Calu3 (cell line): ENCODE data around the gene UNC45A. TPM values are rescaled to one million over a fixed set of nuclear protein-coding genes. Genes with fewer than 3 reads are reported as not detected.

Experiments
- BruUV-seq: library from RNA; stranded (reverse); fragments of 400-500 nt; replicated peaks from 2 replicates; lab custom pipeline; 2021; lab: Mats Ljungman, UMichigan
- CTCF ChIA-PET: fragments of 300-600 bp; sonication (Branson Sonifier 250); formaldehyde crosslinking; loops from one replicate; lab custom pipeline; 2022; ENCODE audit warnings: antibody characterized with exemption; lab: Charles Lee
- DNase-seq: peaks from one replicate; pipeline ENCODE4 v3.0.0; 2022
- H3K27ac Mint-ChIP-seq: one replicate; pipeline ENCODE4 v1.8.0; 2022; ENCODE audit warnings: mixed read lengths; ENCODE audit not compliant: unreplicated experiment
- H3K27me3 Mint-ChIP-seq: one replicate; pipeline ENCODE4 v1.8.0; 2022; ENCODE audit warnings: mixed read lengths; ENCODE audit not compliant: unreplicated experiment
- H3K36me3 Mint-ChIP-seq: one replicate; pipeline ENCODE4 v1.8.0; 2022; ENCODE audit warnings: mild to moderate bottlenecking, moderate library complexity, mixed read lengths; ENCODE audit not compliant: insufficient read depth, unreplicated experiment
- H3K4me1 Mint-ChIP-seq: one replicate; pipeline ENCODE4 v1.8.0; 2022; ENCODE audit warnings: mild to moderate bottlenecking, low read depth, mixed read lengths; ENCODE audit not compliant: unreplicated experiment
- H3K4me3 Mint-ChIP-seq: one replicate; pipeline ENCODE4 v1.8.0; 2022; ENCODE audit warnings: mild to moderate bottlenecking, low read depth, moderate library complexity, mixed read lengths; ENCODE audit not compliant: unreplicated experiment
- H3K9me3 Mint-ChIP-seq: one replicate; pipeline ENCODE4 v1.8.0; 2022; ENCODE audit warnings: low read depth, mixed read lengths; ENCODE audit not compliant: unreplicated experiment
- intact Hi-C: fragments of 100-400 bp; cut with micrococcal nuclease; formaldehyde crosslinking; loops from one replicate; pipeline ENCODE4 v1.10.0; 2022; ENCODE audit not compliant: unreplicated experiment
- total RNA-seq: library from RNA; stranded (reverse); gene quantifications from 2 replicates; pipeline ENCODE4 v1.2.3, GENCODE V29; 2022
- TF ChIP-seq, protein P1 (sequence below): fragments of 200-600 bp; IDR thresholded peaks from one replicate; pipeline ENCODE4 v1.8.0; 2022; ENCODE audit warnings: antibody characterized with exemption; ENCODE audit not compliant: unreplicated experiment

The UNC45A gene
- total RNA-seq, 1 experiment from 2014 or later: 66.5 TPM

DNA sequence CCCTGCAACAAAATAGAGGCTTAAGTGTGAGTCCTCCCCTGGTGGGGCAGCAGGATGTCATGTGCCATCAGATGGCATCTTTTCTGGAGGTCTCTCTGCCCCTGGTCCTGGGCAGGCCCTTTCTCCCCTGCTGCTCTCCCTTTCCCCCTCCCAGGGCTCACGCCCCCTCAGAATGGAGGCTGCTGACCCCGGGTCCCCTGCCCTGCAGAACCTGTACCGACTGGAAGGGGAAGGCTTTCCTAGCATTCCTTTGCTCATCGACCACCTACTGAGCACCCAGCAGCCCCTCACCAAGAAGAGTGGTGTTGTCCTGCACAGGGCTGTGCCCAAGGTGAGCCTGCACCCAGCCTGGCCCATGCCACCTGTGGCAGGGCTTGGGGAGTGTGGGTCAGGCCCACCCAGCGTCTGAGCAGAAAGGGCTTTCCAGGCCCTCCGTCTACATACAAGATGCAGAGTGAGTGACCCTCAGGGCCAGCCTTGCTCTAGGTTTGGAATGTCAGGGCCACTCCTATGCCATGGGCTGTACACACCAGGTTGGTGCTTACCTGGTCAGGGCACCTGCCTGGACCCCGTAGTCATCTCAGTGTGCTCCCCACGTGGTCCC lies 43.6 kb upstream of the UNC45A start:
- H3K9me3 Mint-ChIP-seq: no peaks in the 10 kb centered on the region
- no peaks in the 10 kb centered on the region for H3K4me1 Mint-ChIP-seq
- H3K36me3 Mint-ChIP-seq: no peaks in the 10 kb centered on the region
- no TSS peak for BruUV-seq
- TF ChIP-seq, protein P1, sequence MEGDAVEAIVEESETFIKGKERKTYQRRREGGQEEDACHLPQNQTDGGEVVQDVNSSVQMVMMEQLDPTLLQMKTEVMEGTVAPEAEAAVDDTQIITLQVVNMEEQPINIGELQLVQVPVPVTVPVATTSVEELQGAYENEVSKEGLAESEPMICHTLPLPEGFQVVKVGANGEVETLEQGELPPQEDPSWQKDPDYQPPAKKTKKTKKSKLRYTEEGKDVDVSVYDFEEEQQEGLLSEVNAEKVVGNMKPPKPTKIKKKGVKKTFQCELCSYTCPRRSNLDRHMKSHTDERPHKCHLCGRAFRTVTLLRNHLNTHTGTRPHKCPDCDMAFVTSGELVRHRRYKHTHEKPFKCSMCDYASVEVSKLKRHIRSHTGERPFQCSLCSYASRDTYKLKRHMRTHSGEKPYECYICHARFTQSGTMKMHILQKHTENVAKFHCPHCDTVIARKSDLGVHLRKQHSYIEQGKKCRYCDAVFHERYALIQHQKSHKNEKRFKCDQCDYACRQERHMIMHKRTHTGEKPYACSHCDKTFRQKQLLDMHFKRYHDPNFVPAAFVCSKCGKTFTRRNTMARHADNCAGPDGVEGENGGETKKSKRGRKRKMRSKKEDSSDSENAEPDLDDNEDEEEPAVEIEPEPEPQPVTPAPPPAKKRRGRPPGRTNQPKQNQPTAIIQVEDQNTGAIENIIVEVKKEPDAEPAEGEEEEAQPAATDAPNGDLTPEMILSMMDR: no peak
- H3K4me3 Mint-ChIP-seq: no peak overlapping the region
- intact Hi-C loops: no loop called here
- CTCF ChIA-PET: no interaction called here
- no peak overlapping the region for H3K27ac Mint-ChIP-seq
- DNase-seq: no peak
- H3K27me3 Mint-ChIP-seq: peaks cover 38% of the 10 kb centered on the region

GRCh38 chr15:90892023-90892422 lies 43.1 kb upstream of the UNC45A start:
- H3K36me3 Mint-ChIP-seq: no peaks in the 10 kb centered on the region
- TF ChIP-seq, protein P1: no peak
- no peaks in the 10 kb centered on the region for H3K4me1 Mint-ChIP-seq
- CTCF ChIA-PET: no interaction called here
- H3K27me3 Mint-ChIP-seq: peaks cover 41% of the 10 kb centered on the region
- no peak overlapping the region for H3K27ac Mint-ChIP-seq
- H3K4me3 Mint-ChIP-seq: no peak overlapping the region
- H3K9me3 Mint-ChIP-seq: no peaks in the 10 kb centered on the region
- DNase-seq: no peak
- intact Hi-C loops: no loop called here
- BruUV-seq: no TSS peak

- H3K36me3 Mint-ChIP-seq: no peaks in the 10 kb centered on the region
- H3K27ac Mint-ChIP-seq: no peak overlapping the region
- no peak overlapping the region for H3K4me3 Mint-ChIP-seq
- TF ChIP-seq, protein P1: peak; percentile 25
- CTCF ChIA-PET: no interaction called here
- no peaks in the 10 kb centered on the region for H3K4me1 Mint-ChIP-seq
- H3K27me3 Mint-ChIP-seq: peaks cover 41% of the 10 kb centered on the region
- intact Hi-C loops: no loop called here
- DNase-seq: no peak
- no peaks in the 10 kb centered on the region for H3K9me3 Mint-ChIP-seq
- BruUV-seq: no TSS peak
Measured at GRCh38 chr15:90892498-90893174, 42.4 kb upstream of the UNC45A start.

DNA sequence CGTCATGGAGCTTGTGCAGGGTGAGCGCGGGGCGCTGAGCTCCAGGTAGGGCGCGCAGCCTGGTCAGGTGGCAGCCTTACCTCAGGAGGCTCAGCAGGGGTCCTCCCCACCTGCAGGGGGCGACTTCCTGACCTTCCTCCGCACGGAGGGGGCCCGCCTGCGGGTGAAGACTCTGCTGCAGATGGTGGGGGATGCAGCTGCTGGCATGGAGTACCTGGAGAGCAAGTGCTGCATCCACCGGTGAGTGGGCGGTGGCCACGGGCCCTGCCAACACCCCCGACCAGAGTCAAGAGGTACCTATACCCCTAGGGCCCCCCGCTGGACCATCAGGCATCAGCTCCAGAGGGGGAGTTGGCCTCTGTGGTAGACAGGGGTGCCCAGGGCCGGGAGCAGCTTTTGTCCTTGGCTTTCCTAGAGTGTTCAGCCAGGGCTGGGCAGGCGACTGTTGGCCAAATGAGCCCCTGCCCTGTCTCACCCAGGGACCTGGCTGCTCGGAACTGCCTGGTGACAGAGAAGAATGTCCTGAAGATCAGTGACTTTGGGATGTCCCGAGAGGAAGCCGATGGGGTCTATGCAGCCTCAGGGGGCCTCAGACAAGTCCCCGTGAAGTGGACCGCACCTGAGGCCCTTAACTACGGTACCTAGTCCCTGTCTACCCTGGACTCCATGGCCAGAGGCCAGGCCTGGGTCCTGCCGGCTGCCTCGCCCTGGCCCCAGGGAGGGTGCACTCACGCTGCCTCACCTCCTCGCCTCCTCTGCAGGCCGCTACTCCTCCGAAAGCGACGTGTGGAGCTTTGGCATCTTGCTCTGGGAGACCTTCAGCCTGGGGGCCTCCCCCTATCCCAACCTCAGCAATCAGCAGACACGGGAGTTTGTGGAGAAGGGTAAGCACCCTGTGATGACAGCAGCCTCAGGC lies 41.7 kb upstream of the UNC45A start:
- no peak overlapping the region for H3K4me3 Mint-ChIP-seq
- peaks cover 42% of the 10 kb centered on the region for H3K27me3 Mint-ChIP-seq
- H3K27ac Mint-ChIP-seq: no peak overlapping the region
- no peaks in the 10 kb centered on the region for H3K36me3 Mint-ChIP-seq
- no peaks in the 10 kb centered on the region for H3K9me3 Mint-ChIP-seq
- DNase-seq: no peak
- H3K4me1 Mint-ChIP-seq: no peaks in the 10 kb centered on the region
- no TSS peak for BruUV-seq
- CTCF ChIA-PET: no interaction called here
- intact Hi-C loops: no loop called here
- TF ChIP-seq, protein P1: no peak
